ENCODE measurements around the gene GPR3. TPM values are rescaled to one million over a fixed set of nuclear protein-coding genes. Genes with fewer than 3 reads are reported as not detected.
"Not testable (repeated sequence)": the region's sequence is repeated elsewhere in the genome, so short reads cannot be mapped to it uniquely, and the experiment has no call there.

Gene GPR3
- total RNA-seq, 2 experiments from 2014 or later, result 1.1 to 1.3 TPM

DNA sequence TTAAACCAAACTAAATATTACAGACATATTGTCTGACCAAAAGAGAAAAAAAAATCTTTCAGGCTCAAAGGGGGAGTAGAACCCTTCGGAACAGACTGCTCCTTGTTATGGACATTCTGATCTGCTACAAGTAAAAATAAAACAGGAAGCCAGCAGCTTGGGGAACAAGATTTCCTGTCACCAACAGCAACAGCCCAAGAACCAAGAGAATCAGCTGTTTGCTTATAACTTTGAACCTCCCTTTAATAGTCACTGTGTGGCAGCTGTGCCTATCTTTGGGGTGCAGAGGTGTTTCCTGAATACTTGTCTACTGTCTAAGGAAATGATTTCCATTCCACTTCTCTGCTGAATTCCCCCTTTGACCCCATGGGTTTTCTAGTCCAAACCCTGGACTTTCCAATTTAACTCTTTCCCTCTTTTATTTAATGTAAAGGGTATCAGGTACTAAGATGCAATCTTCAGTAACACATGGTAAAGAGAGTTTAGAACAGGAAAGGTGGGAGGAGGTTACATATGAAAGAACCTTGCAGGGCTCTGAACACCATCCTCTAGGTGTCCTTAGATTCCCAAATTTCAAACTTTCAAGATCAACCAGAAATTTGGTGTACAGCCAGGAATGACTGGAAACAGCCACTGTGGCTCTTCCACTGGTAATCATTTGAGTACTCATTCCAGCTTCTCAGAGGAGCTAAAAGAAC is 38.6 kb downstream of the GPR3 start:
- Mint-ChIP-seq H3K27ac (peak overlapping the region; percentile 79), H3K9me3 (ENCODE audit: low read depth) (no peaks in the 10 kb centered on the region), H3K4me1 (peaks cover 85% of the 10 kb centered on the region), H3K36me3 (ENCODE audit: low read depth) (peaks cover 29% of the 10 kb centered on the region), H3K27me3 (no peaks in the 10 kb centered on the region), H3K4me3 (peak overlapping the region; percentile 21)
- no peak for DNase-seq
- intact Hi-C loops (cut with DNase I, micrococcal nuclease), result loop anchor here in 1 of 2 experiments (1.0 kb wide), 1 partner anchor 13 kb away; no protein-coding TSS in a partner anchor
- ChIA-PET POLR2A (interaction anchor here (0.6 to 2.3 kb wide), 3 partner anchors 15 to 63 kb away, joined by 3 to 8 read pairs (median 3); no protein-coding TSS in a partner anchor), CTCF (interaction anchor here (0.9 to 5.4 kb wide), 7 partner anchors 9 to 232 kb away, joined by 3 to 61 read pairs (median 4); no protein-coding TSS in a partner anchor)
- ATAC-seq, result peak; percentile 37

DNA sequence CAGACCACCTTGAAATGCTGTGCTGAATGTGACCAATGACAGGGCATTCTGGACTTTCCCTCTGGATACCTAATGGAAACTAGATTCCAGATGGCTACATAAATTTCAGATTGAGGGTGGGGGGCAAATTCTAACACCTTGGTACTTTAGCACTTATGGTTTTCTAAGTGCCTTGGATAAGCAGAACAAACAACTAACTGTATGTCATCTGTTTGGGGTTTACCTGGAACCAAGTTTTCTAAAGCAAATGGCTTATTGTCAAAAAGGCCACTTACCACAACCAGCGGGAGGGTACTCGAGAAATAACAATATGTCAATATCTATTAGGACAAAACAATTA is 39.1 kb downstream of the GPR3 start:
- peak overlapping the region; percentile 79 for H3K27ac Mint-ChIP-seq
- H3K27me3 Mint-ChIP-seq, result no peaks in the 10 kb centered on the region
- H3K36me3 Mint-ChIP-seq (ENCODE audit: low read depth), result peaks cover 27% of the 10 kb centered on the region
- CTCF ChIA-PET, result interaction anchor here (1.7 to 5.4 kb wide), 3 partner anchors 9 to 16 kb away, joined by 4 to 61 read pairs (median 7); no protein-coding TSS in a partner anchor
- DNase-seq (no peak), ATAC-seq (no peak)
- H3K4me1 Mint-ChIP-seq, result peaks cover 88% of the 10 kb centered on the region
- H3K4me3 Mint-ChIP-seq, result no peak overlapping the region
- POLR2A ChIA-PET, result no interaction called here
- no peaks in the 10 kb centered on the region for H3K9me3 Mint-ChIP-seq (ENCODE audit: low read depth)
- intact Hi-C loops (cut with DNase I, micrococcal nuclease), result loop anchor here in 1 of 2 experiments (1.0 kb wide), 1 partner anchor 13 kb away; no protein-coding TSS in a partner anchor

DNA sequence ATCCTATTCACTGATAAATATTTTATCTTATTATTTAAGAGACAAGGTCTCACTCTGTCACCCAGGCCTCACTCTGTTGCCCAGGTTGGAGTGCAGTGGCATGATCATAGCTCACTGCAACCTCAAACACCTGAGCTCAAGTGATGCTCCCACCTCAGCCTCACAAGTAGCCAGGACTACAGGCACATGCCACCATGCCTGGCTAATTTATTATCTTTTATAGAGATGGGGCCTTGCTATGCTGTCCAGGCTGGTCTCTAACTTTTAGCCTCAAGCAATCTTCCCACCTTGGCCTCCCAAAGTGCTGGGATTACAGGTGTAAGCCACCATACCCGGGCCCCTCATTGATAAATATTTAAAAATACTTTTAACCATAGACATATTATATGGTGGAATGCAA is 40.3 kb downstream of the GPR3 start:
- H3K9me3 Mint-ChIP-seq (ENCODE audit: low read depth); intact Hi-C loops (cut with DNase I, micrococcal nuclease); CTCF ChIA-PET; DNase-seq; H3K4me3 Mint-ChIP-seq; H3K27me3 Mint-ChIP-seq; POLR2A ChIA-PET; H3K27ac Mint-ChIP-seq; ATAC-seq: not testable (repeated sequence)
- peaks cover 88% of the 10 kb centered on the region for H3K4me1 Mint-ChIP-seq
- H3K36me3 Mint-ChIP-seq (ENCODE audit: low read depth), result peaks cover 17% of the 10 kb centered on the region

DNA sequence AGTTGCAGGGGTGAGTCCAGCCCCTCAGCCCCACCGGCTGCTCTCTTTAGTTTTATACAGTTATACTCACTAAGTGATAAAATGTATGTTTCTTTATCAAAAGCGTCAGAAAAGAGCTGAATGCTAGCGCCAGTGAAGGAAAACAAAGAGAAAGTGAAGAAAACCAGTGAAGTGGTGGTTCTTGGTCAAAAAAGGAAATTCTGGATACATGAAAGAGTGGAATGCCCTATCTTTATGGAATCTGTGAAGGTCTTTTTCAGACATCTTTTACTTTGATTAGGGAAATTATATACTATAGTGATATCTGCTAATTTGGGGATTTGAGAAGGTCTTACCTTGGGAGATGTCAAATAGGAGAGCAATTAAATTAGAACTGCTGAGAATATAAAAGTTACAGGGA is 41.3 kb downstream of the GPR3 start:
- intact Hi-C loops (cut with DNase I, micrococcal nuclease), result no loop called here
- Mint-ChIP-seq H3K27me3 (no peaks in the 10 kb centered on the region), H3K27ac (peak overlapping the region; percentile 68), H3K4me3 (no peak overlapping the region), H3K9me3 (ENCODE audit: low read depth) (no peaks in the 10 kb centered on the region), H3K4me1 (peaks cover 88% of the 10 kb centered on the region), H3K36me3 (ENCODE audit: low read depth) (peaks cover 7% of the 10 kb centered on the region)
- ATAC-seq, result no peak
- CTCF ChIA-PET, result interaction anchor here (0.6 to 1.7 kb wide), 4 partner anchors 10 to 43 kb away, joined by 3 to 6 read pairs (median 4); no protein-coding TSS in a partner anchor
- no peak for DNase-seq
- POLR2A ChIA-PET, result interaction anchor here (0.6 kb wide), 1 partner anchor 479 kb away, joined by 8 read pairs; no protein-coding TSS in a partner anchor

DNA sequence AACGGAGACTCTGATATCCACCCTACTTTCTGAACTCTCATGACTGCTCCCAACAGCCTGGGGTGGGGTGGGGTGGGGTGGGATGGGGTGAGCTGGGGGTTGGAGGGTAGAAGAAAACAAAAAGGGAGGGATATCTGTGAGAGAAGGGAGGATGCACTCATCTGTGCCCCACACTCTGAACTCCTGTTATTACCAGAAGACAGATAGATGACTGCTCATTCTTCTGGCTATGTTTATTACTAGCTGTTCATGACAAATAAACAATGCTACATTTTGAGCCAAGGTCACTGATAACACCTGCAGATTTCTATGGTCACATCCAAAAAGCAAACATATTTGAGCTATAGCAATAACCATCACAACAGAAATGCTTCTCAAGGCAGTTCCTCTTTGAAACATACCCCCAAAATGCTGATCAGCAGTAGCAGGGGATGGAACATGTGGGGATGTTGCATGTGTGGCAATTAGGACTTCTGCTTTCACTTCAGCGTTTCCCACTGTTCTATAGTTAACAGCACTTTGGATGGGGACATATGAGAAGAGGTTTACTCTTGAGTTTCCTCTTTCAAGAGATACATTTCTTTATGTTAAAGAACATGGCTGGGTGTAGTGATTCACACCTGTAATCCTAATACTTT is 43.3 kb downstream of the GPR3 start:
- ChIA-PET POLR2A (no interaction called here), CTCF (interaction anchor here (0.6 to 2.3 kb wide), 6 partner anchors 11 to 234 kb away, joined by 3 to 9 read pairs (median 4); no protein-coding TSS in a partner anchor)
- Mint-ChIP-seq H3K36me3 (ENCODE audit: low read depth) (peaks cover 16% of the 10 kb centered on the region), H3K27me3 (no peaks in the 10 kb centered on the region), H3K4me3 (no peak overlapping the region), H3K4me1 (peaks cover 80% of the 10 kb centered on the region), H3K9me3 (ENCODE audit: low read depth) (no peaks in the 10 kb centered on the region), H3K27ac (peak overlapping the region; percentile 73)
- intact Hi-C loops (cut with DNase I, micrococcal nuclease), result no loop called here
- DNase-seq (no peak), ATAC-seq (peak; percentile 33)

DNA sequence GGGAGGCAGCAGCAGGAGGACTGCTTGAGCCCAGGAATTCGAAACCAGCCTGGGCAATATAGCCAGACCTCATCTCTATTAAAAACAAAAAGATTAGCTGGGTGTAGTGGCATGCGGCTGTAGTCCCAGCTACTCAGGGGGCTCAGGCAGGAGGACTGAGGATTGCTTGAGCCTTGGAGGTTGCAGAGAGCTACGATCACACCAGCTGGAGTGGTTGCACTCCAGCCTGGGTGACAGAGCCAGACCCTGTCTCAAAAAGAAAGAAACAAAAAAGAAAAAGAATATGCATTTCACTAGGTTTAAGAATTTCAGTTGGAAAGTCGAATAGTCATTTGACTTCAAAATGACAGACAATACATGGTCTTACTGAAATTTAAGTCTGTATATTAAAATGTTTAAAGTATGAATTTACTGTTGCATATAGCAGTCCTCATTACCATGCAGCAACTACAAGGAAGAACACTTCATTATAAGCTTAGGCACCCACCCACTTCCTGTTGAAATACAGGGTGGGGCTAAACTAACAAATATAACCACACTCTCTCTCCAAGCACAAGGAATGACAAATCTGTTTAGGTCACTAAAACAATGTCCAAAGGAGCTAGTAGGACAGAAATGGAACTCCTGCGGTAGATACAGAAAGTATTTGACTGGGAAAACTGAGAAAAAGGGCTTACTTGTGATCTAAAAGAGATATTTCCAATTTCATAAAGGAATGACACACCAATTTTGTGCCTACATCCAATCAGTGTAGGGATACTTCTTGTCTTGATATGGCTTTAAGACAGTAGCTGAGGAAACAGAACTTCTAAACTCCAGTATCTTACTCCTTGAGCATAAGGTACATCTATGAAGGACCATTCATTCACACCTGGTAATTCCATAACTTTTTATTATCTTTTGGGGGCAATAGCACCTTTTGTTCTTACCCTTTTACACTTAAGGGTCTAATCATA is 44.1 kb downstream of the GPR3 start:
- H3K36me3 Mint-ChIP-seq (ENCODE audit: low read depth), result peaks cover 16% of the 10 kb centered on the region
- H3K9me3 Mint-ChIP-seq (ENCODE audit: low read depth), result no peaks in the 10 kb centered on the region
- H3K4me3 Mint-ChIP-seq, result no peak overlapping the region
- no peak for DNase-seq
- H3K27me3 Mint-ChIP-seq, result no peaks in the 10 kb centered on the region
- CTCF ChIA-PET, result interaction anchor here (0.6 to 2.3 kb wide), 7 partner anchors 7 to 233 kb away, joined by 3 to 9 read pairs (median 4); no protein-coding TSS in a partner anchor
- H3K27ac Mint-ChIP-seq, result peak overlapping the region; percentile 73
- intact Hi-C loops (cut with DNase I, micrococcal nuclease), result no loop called here
- peaks cover 72% of the 10 kb centered on the region for H3K4me1 Mint-ChIP-seq
- POLR2A ChIA-PET, result interaction anchor here (0.7 kb wide), 1 partner anchor 86 kb away, joined by 3 read pairs; no protein-coding TSS in a partner anchor
- peak; percentile 64 for ATAC-seq

DNA sequence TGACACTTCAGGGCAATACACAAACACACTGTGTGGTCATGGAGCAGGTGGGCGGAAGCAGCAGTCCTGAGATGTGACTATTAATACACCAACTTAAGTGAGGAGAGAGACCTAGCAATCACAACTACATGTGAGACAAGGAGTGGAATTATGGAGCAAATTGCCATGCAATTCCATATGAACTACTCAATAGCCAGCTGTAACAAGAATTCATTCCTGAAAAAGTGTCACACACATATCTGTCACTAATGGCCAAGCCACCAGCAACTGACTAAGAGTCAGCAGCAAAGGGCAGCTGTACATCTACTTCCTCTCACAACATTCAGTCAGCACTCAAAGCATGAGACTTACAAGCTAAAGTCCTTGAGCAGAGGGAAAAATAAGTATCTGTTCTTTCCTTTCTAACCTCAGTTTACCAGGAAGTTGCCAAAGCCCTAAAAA is 46.2 kb downstream of the GPR3 start:
- peaks cover 16% of the 10 kb centered on the region for H3K36me3 Mint-ChIP-seq (ENCODE audit: low read depth)
- no peak overlapping the region for H3K4me3 Mint-ChIP-seq
- ATAC-seq, result no peak
- peaks cover 60% of the 10 kb centered on the region for H3K4me1 Mint-ChIP-seq
- no peaks in the 10 kb centered on the region for H3K27me3 Mint-ChIP-seq
- ChIA-PET CTCF (interaction anchor here (0.7 to 2.7 kb wide), 7 partner anchors 9 to 231 kb away, joined by 3 to 9 read pairs (median 4); no protein-coding TSS in a partner anchor), POLR2A (no interaction called here)
- intact Hi-C loops (cut with DNase I, micrococcal nuclease), result no loop called here
- H3K9me3 Mint-ChIP-seq (ENCODE audit: low read depth), result no peaks in the 10 kb centered on the region
- H3K27ac Mint-ChIP-seq, result peak overlapping the region; percentile 61
- no peak for DNase-seq

DNA sequence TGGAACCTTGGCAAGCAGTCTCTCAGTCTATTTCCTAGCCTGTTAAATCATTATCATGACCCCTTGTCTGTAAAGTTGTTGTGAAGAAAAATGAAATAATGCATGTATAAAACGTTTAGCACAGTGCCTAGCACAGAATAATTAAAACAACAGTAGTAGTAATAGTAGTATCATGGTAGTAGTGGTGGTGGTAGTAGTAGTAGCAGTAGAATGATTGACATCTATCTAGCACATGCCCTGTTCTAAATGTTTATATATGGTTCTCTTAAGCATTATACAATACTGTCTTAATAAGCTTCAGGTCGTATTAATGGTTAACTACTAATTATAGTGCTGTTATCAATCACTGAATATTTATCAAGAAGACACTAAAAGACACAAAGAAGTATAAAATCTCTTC is 46.7 kb downstream of the GPR3 start:
- no peaks in the 10 kb centered on the region for H3K27me3 Mint-ChIP-seq
- no peak overlapping the region for H3K4me3 Mint-ChIP-seq
- DNase-seq (no peak), ATAC-seq (no peak)
- peaks cover 60% of the 10 kb centered on the region for H3K4me1 Mint-ChIP-seq
- CTCF ChIA-PET, result interaction anchor here (1.4 to 2.7 kb wide), 4 partner anchors 13 to 118 kb away, joined by 3 to 9 read pairs (median 4); no protein-coding TSS in a partner anchor
- H3K36me3 Mint-ChIP-seq (ENCODE audit: low read depth), result peaks cover 21% of the 10 kb centered on the region
- no peaks in the 10 kb centered on the region for H3K9me3 Mint-ChIP-seq (ENCODE audit: low read depth)
- peak overlapping the region; percentile 33 for H3K27ac Mint-ChIP-seq
- POLR2A ChIA-PET, result no interaction called here
- intact Hi-C loops (cut with DNase I, micrococcal nuclease), result no loop called here

DNA sequence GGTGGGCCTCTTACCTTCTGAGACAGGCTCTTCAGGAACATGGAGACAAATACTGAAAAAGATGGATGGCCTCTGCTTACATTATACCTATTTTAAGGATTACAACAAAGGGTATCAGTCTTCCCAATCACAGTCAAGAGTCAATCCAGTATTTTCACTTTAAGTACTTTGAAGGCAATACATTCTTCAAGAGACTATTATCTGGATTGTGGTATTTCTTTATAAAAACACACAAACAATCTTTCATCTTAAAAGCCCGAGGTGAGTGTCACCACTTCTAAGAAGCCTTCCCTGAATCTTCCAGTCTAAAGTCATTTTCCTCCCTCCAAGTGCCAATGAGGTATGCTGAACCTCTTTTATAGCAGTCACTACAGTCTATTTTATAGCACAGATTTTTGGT is 52.2 kb downstream of the GPR3 start:
- no peak for DNase-seq
- Mint-ChIP-seq H3K27me3 (no peaks in the 10 kb centered on the region), H3K4me3 (peak overlapping the region; percentile 61), H3K36me3 (ENCODE audit: low read depth) (peaks cover 34% of the 10 kb centered on the region), H3K4me1 (peaks cover 55% of the 10 kb centered on the region), H3K9me3 (ENCODE audit: low read depth) (no peaks in the 10 kb centered on the region), H3K27ac (peak overlapping the region; percentile 95)
- CTCF ChIA-PET, result interaction anchor here (1.1 to 3.4 kb wide), 4 partner anchors 20 to 35 kb away, joined by 3 to 15 read pairs (median 3); no protein-coding TSS in a partner anchor
- POLR2A ChIA-PET, result interaction anchor here (0.6 to 2.2 kb wide), 4 partner anchors 13 to 188 kb away, joined by 3 to 8 read pairs (median 5); no protein-coding TSS in a partner anchor
- no peak for ATAC-seq
- intact Hi-C loops (cut with DNase I, micrococcal nuclease), result loop anchor here (1.0 to 5.0 kb wide), 8 partner anchors 13 to 192 kb away; partner anchors contain the start of gene WASF2 (in 1 of the 2)
